Gastroesophageal sphincter (tissue), 3 donors: ENCODE data around the gene LST1.

Experiments used
- POLR2A ChIP-seq, 2 donors: fragments of 450-650 bp; IDR thresholded peaks; one replicate each; pipeline ENCODE4 v1.6.1; 2017; ENCODE audit warnings: antibody characterized with exemption in 2 of 2, mild to moderate bottlenecking in 2 of 2, moderate library complexity in 1 of 2
- TF ChIP-seq, protein P1 (sequence below), 4 experiments: fragments of 200-600 bp in 2 of 4; fragments of 450-650 bp in 2 of 4; sonication (generic) in 1 of 4; IDR thresholded peaks; one replicate each; pipeline ENCODE4 v1.5.1; 2017 to 2019; ENCODE audit warnings: antibody characterized with exemption in 4 of 4, mild to moderate bottlenecking in 2 of 4, moderate library complexity in 2 of 4

DNA sequence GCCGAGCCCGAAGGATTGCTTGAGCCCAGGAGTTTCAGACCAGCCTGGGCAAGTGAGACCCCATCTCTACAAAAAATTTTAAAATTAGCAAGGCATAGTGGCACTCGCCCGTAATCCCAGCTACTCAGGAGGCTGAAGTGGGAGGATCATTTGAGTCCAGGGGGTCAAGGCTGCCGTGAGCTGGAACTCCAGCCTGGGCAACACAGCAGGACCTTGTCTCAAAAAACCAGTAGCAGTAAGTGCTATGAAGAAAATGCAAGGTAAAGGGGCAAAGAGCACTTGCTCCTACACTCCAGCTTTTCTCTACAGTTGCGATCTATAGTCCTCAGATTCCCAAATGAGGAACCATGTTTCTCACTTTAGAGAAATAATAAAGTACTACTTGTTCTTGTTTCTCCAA, 42.4 kb upstream of the LST1 start:
- TF ChIP-seq, protein P1, sequence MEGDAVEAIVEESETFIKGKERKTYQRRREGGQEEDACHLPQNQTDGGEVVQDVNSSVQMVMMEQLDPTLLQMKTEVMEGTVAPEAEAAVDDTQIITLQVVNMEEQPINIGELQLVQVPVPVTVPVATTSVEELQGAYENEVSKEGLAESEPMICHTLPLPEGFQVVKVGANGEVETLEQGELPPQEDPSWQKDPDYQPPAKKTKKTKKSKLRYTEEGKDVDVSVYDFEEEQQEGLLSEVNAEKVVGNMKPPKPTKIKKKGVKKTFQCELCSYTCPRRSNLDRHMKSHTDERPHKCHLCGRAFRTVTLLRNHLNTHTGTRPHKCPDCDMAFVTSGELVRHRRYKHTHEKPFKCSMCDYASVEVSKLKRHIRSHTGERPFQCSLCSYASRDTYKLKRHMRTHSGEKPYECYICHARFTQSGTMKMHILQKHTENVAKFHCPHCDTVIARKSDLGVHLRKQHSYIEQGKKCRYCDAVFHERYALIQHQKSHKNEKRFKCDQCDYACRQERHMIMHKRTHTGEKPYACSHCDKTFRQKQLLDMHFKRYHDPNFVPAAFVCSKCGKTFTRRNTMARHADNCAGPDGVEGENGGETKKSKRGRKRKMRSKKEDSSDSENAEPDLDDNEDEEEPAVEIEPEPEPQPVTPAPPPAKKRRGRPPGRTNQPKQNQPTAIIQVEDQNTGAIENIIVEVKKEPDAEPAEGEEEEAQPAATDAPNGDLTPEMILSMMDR (IDR thresholded peaks at IDR 0.05): no peak
- no peak for TF ChIP-seq POLR2A (IDR thresholded peaks at IDR 0.05)
